KG1 (cell line): ENCODE measurements around the gene GPC3.

Experiments
- DNase-seq: peaks from one replicate; lab custom pipeline; 2025; lab: John Stamatoyannopoulos, UW

GPC3 gene

DNA sequence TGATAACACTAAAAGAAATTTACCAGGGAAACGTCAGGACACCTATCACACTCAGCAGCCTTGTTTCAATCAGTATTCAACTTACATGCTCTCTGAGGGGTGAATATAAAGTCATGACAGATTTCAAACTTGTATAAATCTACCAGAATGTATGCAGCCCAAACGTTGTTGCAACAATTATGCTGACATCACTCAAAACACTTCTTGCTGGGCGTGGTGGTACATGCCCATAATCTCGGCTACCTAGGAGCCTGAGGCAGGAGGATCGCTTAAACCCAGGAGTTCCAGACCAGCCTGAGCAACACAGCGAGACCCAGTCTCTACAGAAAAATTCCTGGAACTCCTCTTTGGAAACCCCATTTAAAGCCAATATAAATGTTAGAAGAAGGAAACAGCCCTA is 303.5 kb downstream of the GPC3 start:
- no peak for DNase-seq

DNA sequence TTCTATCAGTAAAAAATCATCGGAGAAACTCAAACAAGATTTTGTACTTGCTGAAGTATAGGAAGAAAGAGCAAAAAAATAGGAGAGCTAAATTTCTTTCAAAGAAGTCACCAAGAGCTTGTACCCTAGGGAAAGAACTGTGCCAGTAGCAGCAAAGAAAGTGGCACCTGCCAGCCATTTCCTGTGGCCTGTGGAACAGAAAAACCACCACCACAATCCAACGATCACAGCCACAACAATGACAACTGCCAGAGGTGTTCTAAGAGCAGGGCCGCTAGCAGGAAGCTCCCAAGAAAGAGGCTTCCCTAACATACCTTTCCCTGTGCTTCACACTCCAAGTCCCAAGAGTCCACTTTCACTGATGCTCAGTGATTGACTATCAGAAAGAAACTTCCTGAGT is 304.0 kb downstream of the GPC3 start:
- no peak for DNase-seq

DNA sequence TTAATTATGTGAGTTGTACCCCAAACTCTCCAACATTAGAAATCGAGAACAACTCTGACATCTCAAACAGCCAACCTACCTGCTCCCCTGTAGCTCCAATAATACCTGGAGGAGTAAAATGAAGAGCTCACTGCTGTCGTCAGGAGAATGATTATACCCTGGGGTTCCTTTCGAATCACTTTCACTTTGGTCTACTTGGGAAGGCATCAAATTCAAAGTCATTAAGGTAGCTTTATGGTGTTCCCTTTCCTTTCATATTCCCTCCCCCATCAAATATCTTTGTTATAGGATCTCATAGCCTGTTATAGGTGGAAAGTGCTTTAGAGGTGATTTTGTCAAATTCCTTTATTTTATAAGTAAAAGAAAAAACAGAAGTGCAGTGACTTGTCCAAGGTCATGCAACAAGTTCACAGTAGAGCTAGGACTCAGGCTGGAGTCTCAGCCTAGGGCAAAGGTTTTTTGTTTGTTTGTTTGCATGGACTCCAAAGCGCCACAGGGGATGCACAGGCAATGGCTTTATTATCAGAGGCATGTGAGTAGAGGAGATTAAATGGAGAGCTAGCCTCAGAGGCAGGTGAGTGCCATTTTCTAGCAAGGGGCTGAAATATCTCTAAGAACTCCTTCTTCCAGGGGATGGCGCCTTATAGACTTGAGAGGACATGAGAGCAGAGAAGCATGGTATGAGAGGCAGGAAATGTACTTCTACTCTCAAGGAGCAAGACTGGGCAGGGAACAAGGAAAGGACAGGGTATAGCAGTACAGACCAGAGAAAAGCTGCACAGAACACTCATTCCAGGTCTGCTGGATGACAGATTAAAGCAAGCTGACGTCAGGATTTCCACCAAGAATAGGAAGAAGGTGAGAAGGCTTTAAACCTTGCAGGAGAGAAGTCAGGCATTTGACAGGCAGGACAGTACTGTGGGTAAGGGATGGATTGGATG is 308.0 kb downstream of the GPC3 start:
- no peak for DNase-seq

DNA sequence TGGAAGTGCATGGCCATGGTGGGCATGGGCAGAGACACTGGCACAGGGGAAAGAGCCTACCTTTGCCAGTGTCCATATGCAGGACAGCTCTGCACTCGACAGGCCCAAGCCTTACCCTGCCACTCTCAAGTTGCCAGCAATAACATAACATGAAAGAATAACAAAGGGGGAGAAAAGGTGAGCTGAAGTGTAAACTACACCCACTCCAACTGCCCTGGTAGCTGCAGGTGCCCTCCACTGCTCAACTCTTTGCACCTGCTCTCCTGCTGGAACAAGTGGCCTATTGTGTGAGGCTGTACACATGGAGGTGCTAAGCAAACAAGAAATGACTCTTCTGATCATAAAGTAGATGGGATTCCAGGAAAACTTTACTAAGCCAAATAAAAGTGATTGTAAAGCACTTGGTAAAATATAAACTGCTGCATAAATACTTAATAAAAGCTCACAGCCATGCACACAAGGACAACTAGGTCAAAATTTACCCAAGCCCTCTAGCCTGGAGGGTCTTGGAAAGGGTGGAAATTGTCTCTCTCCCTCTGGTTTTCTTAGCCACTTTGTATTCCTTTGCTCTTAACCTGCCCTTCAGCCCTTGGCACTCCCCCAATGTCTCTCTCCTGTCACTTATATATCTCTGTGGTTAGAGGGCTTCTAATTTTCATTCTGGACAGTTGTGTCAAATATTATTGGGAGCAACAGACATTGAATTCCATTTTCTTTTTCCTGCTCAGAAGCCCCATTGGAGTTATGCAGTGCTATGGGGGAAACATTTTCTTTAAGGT is 308.9 kb downstream of the GPC3 start:
- no peak for DNase-seq

DNA sequence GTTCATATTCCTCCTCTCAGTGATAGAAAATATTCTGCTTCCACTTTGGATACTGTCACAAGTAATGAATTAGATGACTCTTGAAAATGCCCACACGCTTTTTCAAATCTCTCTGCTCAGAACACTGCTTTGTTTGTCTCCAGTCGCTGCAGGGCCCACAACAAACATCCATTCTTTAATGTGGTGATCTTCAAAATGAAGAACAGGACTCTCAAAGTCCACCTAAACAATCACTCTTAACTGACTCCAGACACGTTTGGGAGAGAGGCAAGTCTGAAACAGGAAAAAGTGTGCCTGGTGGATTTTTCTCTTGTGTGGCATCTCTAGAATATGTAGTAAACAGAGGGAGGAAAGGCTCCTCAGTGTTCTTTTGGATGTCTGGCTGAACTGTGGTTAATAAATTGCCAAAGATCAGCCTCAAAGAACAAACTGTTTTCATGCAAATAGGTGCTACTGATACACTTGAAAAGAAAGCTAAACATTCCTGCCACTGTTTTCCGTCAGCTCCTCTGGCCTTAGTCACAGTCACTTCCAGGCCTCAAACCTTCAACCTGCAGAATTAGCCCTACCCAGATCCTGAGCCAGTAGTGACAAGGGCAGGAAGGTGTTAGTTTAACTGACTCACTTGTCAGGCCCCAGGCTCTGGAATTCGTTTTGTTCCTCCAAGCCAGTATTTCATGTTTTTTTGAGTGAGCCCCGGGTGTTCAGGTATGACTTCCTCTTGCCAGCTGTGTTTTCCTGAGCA is 310.5 kb downstream of the GPC3 start:
- DNase-seq: no peak

DNA sequence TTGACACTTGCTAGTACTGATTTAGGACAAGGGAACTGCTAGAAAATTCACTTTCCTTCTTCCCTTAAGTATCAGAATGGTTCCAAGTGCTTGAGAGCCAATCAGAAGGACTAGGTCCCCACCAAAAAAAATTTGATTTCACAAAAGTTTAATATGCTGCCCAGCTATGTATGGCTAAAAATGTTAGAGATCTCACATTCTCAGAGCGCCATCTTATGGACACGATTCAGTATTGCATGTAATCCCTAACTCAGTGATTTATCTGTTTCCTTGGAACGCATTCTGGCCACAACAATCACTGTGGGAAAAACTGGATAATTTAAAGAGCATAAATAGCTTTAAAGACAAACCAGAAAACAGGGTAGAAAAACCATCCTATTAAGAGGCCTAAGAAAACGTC is 315.0 kb downstream of the GPC3 start:
- peak; percentile 1 for DNase-seq

DNA sequence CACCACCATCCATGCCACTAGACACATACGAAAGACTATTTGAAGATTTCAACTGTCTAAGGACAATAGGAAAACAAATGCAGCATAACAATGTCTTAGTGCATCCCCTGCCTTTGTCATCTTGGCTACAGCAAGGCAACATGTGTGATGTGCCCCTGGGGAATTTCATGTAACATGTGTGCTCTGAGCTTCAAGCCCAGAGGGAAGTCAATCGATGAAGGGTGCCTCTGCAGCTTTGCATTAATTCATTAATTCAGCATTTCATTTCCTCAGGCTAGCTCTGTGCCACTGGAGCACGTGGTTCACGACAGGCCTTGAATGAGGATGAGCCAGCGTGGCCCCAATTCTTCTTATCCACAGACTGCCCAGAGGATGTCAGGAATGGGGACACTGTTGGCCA is 316.2 kb downstream of the GPC3 start:
- DNase-seq: no peak

DNA sequence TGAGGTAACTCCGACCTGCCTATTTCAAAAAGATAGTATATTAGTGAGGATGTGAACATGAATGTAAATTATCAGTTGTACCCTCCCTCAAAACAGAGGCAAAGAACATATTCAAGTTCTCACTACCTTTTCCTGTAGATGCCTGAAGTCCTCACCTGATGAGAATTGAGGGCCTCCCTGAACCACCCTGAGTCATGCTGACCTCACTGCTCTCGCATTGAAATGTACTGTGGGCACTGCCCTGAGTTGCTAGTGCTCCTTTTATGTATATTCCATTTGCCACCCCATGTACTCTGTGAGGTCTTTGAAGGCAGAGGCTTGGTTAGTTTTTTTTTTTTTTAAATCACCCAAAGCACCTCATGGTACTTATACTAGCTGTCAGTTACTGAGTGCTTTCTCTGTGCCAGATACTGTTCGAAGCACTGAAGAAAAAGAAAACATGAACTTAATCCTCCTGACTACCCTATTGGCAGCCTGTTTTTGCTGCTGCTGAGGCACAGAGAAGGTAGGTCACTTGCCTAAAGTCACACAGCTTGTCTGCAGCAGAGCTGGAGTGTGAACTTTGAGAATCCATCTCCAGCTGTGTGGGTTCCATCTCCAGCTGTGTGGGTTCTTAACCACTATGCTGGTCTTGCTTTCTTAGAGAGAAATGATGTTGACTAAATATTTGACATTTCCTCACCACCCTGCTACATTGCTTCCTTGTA is 317.0 kb downstream of the GPC3 start:
- DNase-seq: no peak

DNA sequence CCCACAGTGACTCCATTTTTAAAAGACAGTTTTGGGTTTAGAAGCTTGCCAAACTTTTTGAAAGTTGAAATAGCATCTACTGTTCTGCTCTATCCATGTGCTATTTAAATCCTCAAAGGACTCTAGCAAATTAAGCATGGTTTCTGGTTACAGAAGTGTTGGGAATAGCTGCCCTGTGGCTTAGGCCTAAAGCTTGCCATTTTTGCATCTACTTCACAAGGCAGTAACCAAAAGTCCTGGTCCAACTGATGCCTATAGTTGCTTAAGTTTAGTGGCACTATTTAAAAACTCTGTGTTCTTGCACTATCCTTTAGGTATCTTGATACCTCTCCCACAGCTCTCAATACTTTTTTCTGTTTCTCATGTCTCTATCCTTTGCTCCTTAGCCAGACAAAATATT is 319.1 kb downstream of the GPC3 start:
- no peak for DNase-seq

DNA sequence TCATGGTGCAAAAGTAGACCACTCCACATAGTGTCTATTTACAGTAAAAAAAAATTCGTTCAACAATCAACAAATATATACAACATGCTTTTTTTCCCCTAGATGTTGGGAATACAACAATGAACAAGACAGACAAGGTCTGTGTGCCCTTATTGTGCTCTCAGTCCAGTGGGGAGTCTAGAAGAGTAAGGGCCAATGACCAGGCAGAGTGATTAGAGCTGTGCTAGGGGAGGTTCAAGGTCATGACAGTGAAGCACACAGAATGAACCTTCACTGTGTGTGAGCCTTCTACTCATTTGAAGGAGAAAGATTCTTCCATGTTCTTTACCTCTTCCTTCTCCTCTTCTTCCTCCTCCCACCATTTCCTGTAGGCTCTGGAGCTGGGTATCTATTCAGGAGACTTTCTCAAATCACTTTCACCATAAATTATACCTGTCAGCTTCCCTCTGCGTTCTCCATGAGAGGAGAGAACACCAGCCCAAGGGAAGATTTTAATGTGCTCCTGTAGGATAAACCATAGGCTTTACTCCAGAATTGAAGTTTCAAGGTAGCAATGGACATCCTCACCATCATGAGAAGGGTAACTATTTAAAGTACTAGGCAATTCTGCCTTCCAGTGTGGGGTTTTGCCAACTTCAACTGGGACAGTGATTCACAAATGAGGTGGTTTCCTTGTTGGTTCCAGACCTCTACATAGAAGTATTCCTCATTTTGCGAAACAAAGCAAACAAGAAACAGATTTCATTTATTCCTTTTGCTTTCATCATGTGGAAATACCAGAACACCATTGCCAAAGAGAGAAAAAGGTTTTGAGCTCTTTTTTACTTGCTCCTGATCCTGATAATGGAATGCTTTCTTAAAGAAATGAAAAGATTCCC is 323.2 kb downstream of the GPC3 start:
- no peak for DNase-seq

DNA sequence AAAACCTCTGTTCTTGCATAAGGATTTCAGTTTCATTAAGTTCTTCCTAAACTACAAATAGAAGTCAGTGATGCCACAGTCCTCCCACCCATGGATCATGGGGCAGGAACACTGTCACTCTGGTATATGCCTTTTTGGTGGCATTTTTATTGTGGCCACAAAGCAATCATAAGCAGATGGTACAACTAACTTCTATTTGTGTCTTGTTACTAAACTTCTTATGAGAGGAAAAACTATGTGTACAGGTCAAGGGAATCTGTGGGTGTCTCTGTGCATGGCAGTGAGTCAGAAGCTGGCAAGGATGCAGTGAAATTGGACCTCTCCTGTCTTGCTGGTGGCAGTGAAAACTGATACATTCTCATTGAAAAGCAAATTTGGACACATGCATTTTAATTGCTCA is 325.1 kb downstream of the GPC3 start:
- no peak for DNase-seq

DNA sequence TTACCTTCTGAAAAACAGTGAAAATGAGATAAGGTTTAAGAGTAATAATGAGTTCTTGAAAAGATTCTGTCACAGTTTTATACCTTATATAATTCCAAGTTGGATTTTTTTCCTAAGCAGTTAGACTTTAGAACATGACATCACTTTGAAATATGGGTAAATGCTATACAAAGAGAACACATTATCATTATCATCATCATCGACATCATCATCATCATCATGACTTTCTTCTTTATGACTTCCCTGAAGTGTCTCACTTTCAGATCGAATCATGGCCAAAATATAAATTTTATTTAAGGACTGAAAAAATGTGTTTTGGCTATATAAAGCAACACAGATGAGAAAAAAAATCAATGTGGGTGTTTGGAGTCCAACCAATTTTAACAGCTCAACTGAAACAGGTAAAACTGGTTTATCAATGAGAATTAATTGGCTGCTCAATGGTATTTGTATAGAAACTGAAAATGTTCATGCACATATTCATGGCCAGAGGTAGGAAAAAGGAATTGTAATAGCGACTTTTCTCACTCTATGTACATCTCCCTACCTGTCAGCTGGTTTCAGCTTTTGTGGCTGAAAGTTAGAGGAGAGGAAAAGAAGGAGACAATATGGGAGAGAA is 327.0 kb downstream of the GPC3 start:
- no peak for DNase-seq

DNA sequence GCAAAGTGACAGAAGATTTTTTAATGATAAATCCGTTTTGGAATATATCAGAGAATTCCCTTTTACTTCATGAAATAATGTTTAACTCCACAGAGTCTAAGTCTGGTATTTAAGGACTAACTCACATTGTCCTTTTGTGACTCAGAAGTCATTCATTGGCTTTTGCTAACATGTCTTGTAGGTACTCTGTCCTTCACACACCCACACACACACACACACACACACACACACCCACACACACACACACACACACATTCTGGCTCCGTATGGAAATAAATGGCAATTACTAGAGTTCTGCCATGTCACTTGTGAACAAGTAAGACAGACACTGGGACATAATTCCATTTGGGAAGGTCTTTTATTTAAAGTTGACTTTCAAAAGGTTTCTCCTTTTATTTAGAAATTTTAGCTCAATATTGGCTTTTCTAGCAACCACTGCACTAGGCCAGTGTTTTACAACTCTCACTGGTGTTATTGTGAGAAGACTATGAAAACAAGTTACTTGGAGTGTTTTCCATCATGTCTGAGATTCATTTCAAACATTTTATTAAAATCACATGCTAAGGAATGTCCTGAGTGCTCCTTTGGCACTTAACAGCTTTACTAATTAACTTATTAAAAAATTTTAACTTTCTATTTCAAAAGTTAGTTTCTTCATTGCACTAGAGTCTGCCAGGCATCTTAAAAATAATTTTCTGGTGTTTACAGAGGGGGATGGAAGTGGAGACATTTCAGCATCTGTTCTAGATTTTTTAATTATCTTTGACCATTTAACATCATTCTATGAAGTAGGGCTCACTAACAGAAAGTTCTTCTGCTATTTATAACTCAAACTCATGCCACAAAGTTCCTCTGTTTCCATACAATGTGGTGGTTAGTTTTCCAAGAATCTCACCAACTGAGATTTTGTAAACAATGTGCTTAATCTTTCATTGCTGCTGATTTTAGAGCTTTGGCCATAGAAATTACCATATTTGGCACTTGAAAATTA is 329.8 kb downstream of the GPC3 start:
- no peak for DNase-seq

DNA sequence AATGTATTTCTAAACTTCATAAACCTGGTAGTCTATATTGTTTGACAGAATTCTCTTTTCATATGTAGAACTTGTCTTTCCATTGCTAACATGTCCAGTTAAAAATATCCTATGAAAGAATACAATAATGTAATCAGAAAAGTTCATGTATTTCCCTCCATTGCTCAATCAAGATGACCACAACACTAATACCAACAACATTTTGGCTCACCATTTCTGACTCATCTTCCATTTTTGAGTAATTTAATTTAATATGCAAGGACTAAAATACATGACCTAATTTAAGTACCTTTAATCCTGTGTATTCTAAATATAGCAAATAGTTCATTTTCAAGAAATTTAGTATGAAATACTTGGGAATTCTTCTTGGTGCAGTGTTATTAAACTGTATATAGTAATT is 330.6 kb downstream of the GPC3 start:
- DNase-seq: no peak

DNA sequence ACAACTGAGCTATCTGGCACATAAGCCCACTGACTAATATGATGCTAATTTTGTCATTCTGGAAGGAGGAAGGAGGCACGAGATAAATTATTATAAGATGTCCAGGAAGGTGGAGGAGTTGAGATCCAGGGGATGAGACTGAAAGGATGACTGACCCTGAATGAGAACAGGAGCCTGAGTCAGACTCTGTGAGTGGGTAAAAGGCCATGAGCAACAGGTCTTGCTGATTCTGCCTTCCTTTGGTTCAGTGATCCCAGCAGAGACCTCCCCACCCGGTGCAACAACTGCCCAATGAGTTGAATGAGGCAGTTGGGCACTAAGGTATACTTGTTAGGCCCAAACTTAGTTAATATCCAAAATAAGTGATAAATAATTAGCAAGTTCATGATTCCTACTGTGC is 332.0 kb downstream of the GPC3 start:
- no peak for DNase-seq

DNA sequence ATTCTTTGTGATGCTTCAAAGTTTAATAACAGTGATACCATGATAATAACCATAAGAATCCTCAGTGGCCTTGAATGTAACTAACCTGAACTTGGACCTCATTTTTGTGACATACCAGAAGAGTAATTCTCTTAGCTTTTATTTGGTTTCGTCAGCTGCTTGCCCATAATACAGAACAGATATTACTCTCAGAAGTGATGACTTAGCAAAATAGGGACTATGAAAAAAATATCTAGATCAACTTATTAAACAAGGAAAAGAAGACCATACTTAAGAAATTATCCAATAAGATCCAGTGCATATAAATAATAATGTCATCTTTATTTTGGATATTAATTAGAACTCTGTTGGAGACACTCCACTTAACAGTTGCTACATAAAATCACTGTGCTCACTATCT is 333.2 kb downstream of the GPC3 start:
- DNase-seq: no peak

DNA sequence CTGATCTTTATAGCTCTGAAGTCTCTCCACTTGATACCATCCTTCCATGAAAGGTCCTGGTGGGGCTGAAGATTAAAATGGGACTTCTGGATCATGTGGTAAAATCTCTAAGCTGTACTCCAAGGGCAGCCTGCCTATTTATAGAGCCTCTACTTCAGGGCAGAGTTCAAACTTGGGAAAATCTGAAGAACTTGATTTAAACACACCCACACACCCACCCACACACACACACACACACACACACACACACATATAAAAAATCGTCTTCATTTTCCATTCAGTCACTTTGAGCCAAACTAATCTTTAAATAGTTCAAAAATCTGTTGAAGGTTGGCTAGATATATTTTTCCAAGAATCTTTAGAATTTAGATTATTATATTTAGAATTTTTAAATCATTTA is 335.2 kb downstream of the GPC3 start:
- no peak for DNase-seq

DNA sequence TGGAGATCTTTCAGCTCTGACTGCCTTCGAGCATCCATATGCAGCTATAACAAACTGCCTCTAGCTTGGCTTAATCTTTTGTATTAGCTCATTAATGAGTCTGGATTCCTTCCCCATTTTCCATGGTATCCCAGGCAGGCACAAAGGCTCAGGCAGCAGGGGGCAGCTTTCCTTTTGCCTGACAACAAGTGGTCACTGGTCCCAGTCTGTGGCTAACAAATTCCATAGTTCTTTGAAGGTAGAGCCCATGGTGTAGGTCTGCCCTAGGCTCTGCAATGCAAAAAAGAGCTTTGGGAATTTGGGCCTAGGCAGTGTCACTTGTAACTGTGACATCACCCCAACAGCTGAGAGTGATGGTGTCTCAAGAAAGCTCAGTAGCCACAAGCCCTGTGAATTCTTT is 335.7 kb downstream of the GPC3 start:
- DNase-seq: no peak

DNA sequence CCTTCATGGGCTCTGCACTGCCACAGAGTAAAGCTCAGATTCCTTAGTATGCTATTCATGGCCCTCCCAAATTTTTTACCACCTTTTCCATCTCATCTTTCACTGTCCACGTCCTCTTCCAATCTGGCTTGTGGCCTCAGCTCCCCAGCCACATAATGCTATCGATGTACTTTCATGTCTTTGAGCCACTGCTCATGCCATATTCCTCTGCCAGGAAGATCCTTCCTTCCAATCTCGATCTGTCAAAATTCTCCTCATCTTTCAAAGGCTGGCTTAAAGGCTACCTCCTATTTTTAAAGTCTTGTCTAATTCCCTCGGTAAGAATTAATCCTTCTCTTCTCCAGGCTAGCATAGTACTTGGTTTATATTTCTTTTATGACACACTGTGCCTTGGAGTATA is 336.8 kb downstream of the GPC3 start:
- no peak for DNase-seq
